ENCODE measurements around the gene DENND1A.

Gene DENND1A

GRCh38 chr9:123371805-123372590, 557.9 kb downstream of the DENND1A start:
- DNase-seq (ENCODE audit: low read depth, low spot score) = no peak

- no peak for DNase-seq (ENCODE audit: low read depth, low spot score)
Observed at GRCh38 chr9:123371228-123371584, 558.7 kb downstream of the DENND1A start.

GRCh38 chr9:123370526-123371227, 559.2 kb downstream of the DENND1A start:
- no peak for DNase-seq (ENCODE audit: low read depth, low spot score)

- DNase-seq (ENCODE audit: low read depth, low spot score) = no peak
Observed at GRCh38 chr9:123370108-123370507, 559.8 kb downstream of the DENND1A start.

- DNase-seq (ENCODE audit: low read depth, low spot score) = no peak
Observed at GRCh38 chr9:123369296-123369695, 560.6 kb downstream of the DENND1A start.

- DNase-seq (ENCODE audit: low read depth, low spot score) = no peak
Observed at GRCh38 chr9:123368536-123369153, 561.3 kb downstream of the DENND1A start.

GRCh38 chr9:123368023-123368422, 561.9 kb downstream of the DENND1A start:
- no peak for DNase-seq (ENCODE audit: low read depth, low spot score)

GRCh38 chr9:123365881-123366528, 563.9 kb downstream of the DENND1A start:
- no peak for DNase-seq (ENCODE audit: low read depth, low spot score)

- no peak for DNase-seq (ENCODE audit: low read depth, low spot score)
Observed at GRCh38 chr9:123365287-123365880, 564.5 kb downstream of the DENND1A start.

- no peak for DNase-seq (ENCODE audit: low read depth, low spot score)
Observed at GRCh38 chr9:123364241-123364824, 565.6 kb downstream of the DENND1A start.

- DNase-seq (ENCODE audit: low read depth, low spot score) = no peak
Observed at GRCh38 chr9:123362856-123363255, 567.1 kb downstream of the DENND1A start.

GRCh38 chr9:123361731-123362510, 568.0 kb downstream of the DENND1A start:
- DNase-seq (ENCODE audit: low read depth, low spot score) = no peak

- DNase-seq (ENCODE audit: low read depth, low spot score) = no peak
Observed at GRCh38 chr9:123361086-123361730, 568.7 kb downstream of the DENND1A start.

- no peak for DNase-seq (ENCODE audit: low read depth, low spot score)
Observed at GRCh38 chr9:123360161-123361085, 569.5 kb downstream of the DENND1A start.

GRCh38 chr9:123359546-123359945, 570.4 kb downstream of the DENND1A start:
- no peak for DNase-seq (ENCODE audit: low read depth, low spot score)

GRCh38 chr9:123359106-123359505, 570.8 kb downstream of the DENND1A start:
- DNase-seq (ENCODE audit: low read depth, low spot score) = no peak

- DNase-seq (ENCODE audit: low read depth, low spot score) = no peak
Observed at GRCh38 chr9:123358181-123358905, 571.6 kb downstream of the DENND1A start.

- no peak for DNase-seq (ENCODE audit: low read depth, low spot score)
Observed at GRCh38 chr9:123357743-123358059, 572.2 kb downstream of the DENND1A start.
